Measurements from ENCODE around the gene ALDOB.

GRCh38 chr9:101440714-101441230 is 5.2 kb upstream of the ALDOB start:
- TF ChIP-seq SCRT1 (tag by site-specific recombination; IDR thresholded peaks at IDR 0.05; ENCODE audit: borderline replicate concordance) (no peak), TCF7L2 (IDR thresholded peaks at IDR 0.05; ENCODE audit: borderline replicate concordance, low read depth, low read length) (no peak), ZNF777 (tag by site-specific recombination; IDR thresholded peaks at IDR 0.05; ENCODE audit: borderline replicate concordance) (no peak), CTCF (tag by site-specific recombination; IDR thresholded peaks at IDR 0.05) (no peak), TSHZ1 (tag by site-specific recombination; IDR thresholded peaks at IDR 0.05; ENCODE audit: borderline replicate concordance) (no peak), REST (tag by site-specific recombination; IDR thresholded peaks at IDR 0.05) (no peak), ZXDB (tag by site-specific recombination; IDR thresholded peaks at IDR 0.05) (no peak), ATF2 (tag by site-specific recombination; IDR thresholded peaks at IDR 0.05; ENCODE audit: low read depth) (no peak), SETDB1 (IDR thresholded peaks at IDR 0.05; ENCODE audit: insufficient read length, low read length) (no peak), MYNN (tag by site-specific recombination; IDR thresholded peaks at IDR 0.05; ENCODE audit: borderline replicate concordance) (no peak), ZNF18 (tag by site-specific recombination; IDR thresholded peaks at IDR 0.05) (no peak), ZBTB49 (tag by site-specific recombination; IDR thresholded peaks at IDR 0.05; ENCODE audit: low read depth) (no peak), ZNF133 (tag by site-specific recombination; IDR thresholded peaks at IDR 0.05) (no peak), ZSCAN30 (tag by site-specific recombination; IDR thresholded peaks at IDR 0.05) (no peak)

All from HEK293 (cell line).